ENCODE data around the gene LSM10. TPM values are rescaled to one million over a fixed set of nuclear protein-coding genes. Genes with fewer than 3 reads are reported as not detected.

LSM10 gene
- total and polyA plus RNA-seq, 2 of the 4 experiments (the other 2 are of a cell fraction): 11.7 to 78.9 TPM

- H3K9ac ChIP-seq (ENCODE audit: low read depth, low read length): no peak overlapping the region
- TF ChIP-seq RCOR1 (IDR thresholded peaks at IDR 0.05; ENCODE audit: insufficient replicate concordance, low read length) (no peak), RAD21 (IDR thresholded peaks at IDR 0.05; ENCODE audit: low read length) (no peak), USF2 (IDR thresholded peaks at IDR 0.05; ENCODE audit: low read depth, low read length) (no peak)
- no peak overlapping the region for H2AFZ ChIP-seq (replicated peaks; ENCODE audit: low read length, poor library complexity)
- no peaks in the 10 kb centered on the region for H3K79me1 ChIP-seq (ENCODE audit: low read depth in 1 of 2, low read length in 2 of 2)
- H2BK5ac ChIP-seq (ENCODE audit: low read depth, low read length, poor library complexity, severe bottlenecking): no peak overlapping the region
- no peaks in the 10 kb centered on the region for H3K27me3 ChIP-seq (ENCODE audit: control insufficient read depth, insufficient read depth, low read length)
- H3K9me1 ChIP-seq (ENCODE audit: insufficient read depth, low read length): no peaks in the 10 kb centered on the region; the same call in 1 of the 2 replicates
- H3K27ac ChIP-seq (ENCODE audit: insufficient read depth, low read length): no peak overlapping the region
- DNase-seq: no peak
- dilution Hi-C loops (cut with HindIII; ENCODE audit: low sequenced_read_pairs, unreplicated experiment): no loop called here
- no peaks in the 10 kb centered on the region for H3K4me1 ChIP-seq (ENCODE audit: control insufficient read depth, insufficient read depth, low read length)
- H3K4me3 ChIP-seq (ENCODE audit: insufficient read depth, low read depth, low read length): no peak overlapping the region
- POLR2A ChIA-PET (ENCODE audit: unreplicated experiment): no interaction called here
- H3K14ac ChIP-seq (replicated peaks; ENCODE audit: low read depth, low read length): no peak overlapping the region
- H3K23ac ChIP-seq (ENCODE audit: low read depth, low read length): no peak overlapping the region
- no peak overlapping the region for H2BK120ac ChIP-seq (ENCODE audit: low read depth, low read length)
- no peak overlapping the region for H3K4ac ChIP-seq (ENCODE audit: low read depth, low read length)
- no peak overlapping the region for H3K56ac ChIP-seq (ENCODE audit: extremely low read depth, insufficient read depth, low read length)
- no CpG with 5 or more reads among the region's 3 CpGs for WGBS, 2 experiments (ENCODE audit: extremely low coverage in 2 of 2, insufficient read length in 1 of 2)
- no TSS peak for BruUV-seq (replicated peaks)
- intact Hi-C loops (cut with micrococcal nuclease): no loop called here
- H3K18ac ChIP-seq (ENCODE audit: low read depth, low read length): no peak overlapping the region
- H2BK15ac ChIP-seq (ENCODE audit: low read depth, low read length): no peak overlapping the region
- no peak overlapping the region for H3K4me2 ChIP-seq (ENCODE audit: low read depth, low read length)
- in situ Hi-C loops (cut with MboI; ENCODE audit: low sequenced_read_pairs): no loop called here
- no peak overlapping the region for H2AK5ac ChIP-seq (ENCODE audit: low read depth, low read length)
- H4K8ac ChIP-seq (ENCODE audit: low read depth in 2 of 2, low read length in 2 of 2): no peak overlapping the region
- H2AK9ac ChIP-seq (replicated peaks; ENCODE audit: low read depth, low read length, poor library complexity): no peak overlapping the region
- no peak overlapping the region for H2BK20ac ChIP-seq (ENCODE audit: low read depth, low read length)
- no peaks in the 10 kb centered on the region for H3K9me3 ChIP-seq (ENCODE audit: control insufficient read depth, insufficient read depth, low read length)
- ATAC-seq (ENCODE audit: low read depth): no peak
- H4K91ac ChIP-seq (ENCODE audit: insufficient read depth, low read depth, low read length): no peak overlapping the region
- CTCF ChIA-PET: no interaction called here
- no peak overlapping the region for H4K5ac ChIP-seq (ENCODE audit: low read depth, low read length)
- H4K20me1 ChIP-seq (ENCODE audit: insufficient read depth, low read length): no peaks in the 10 kb centered on the region; the same call in 1 of the 2 replicates
- 0 out of 2 replicates have a peak, but pooled peaks cover 2% of the 10 kb centered on the region for H3K36me3 ChIP-seq (ENCODE audit: control insufficient read depth, insufficient read depth, low read length)
These were observed 44.6 kb upstream of the LSM10 start for GRCh38 chr1:36442337-36442736.
